Measurements from ENCODE around the gene TRAF7. TPM values are rescaled to one million over a fixed set of nuclear protein-coding genes. Genes with fewer than 3 reads are reported as not detected.
A peak's percentile ranks its signal among the peaks of the same experiment; 100 is the strongest.

Gene TRAF7
- total RNA-seq, 1 donor from 2014 or later, result 102 TPM

GRCh38 chr16:2212362-2213324 lies 57.1 kb downstream of the TRAF7 start:
- no peak for DNase-seq (ENCODE audit: extremely low read depth, low read depth, low spot score)

GRCh38 chr16:2213817-2214718 lies 58.5 kb downstream of the TRAF7 start:
- no peak for DNase-seq (ENCODE audit: extremely low read depth, low read depth, low spot score)

- DNase-seq (ENCODE audit: extremely low read depth, low read depth, low spot score), result no peak
Observed at GRCh38 chr16:2214719-2214968, 59.1 kb downstream of the TRAF7 start, which contains the start of gene PGP. TSS of gene PGP (minus strand) at chr16:2214840. CDS start at chr16:2214777, 63 bp downstream.

- no peak for DNase-seq (ENCODE audit: extremely low read depth, low read depth, low spot score)
Observed at GRCh38 chr16:2216330-2216729, 60.7 kb downstream of the TRAF7 start.

- peak; percentile 84 for DNase-seq (ENCODE audit: extremely low read depth, low read depth, low spot score)
Observed at GRCh38 chr16:2223221-2223941, 67.8 kb downstream of the TRAF7 start, which contains the start of gene E4F1. TSS of gene E4F1 (plus strand) at chr16:2223591. CDS start at chr16:2223614, 23 bp downstream.

- DNase-seq (ENCODE audit: extremely low read depth, low read depth, low spot score), result no peak
Observed at GRCh38 chr16:2223942-2224486, 68.4 kb downstream of the TRAF7 start.

GRCh38 chr16:2226245-2226793 lies 70.7 kb downstream of the TRAF7 start:
- DNase-seq (ENCODE audit: extremely low read depth, low read depth, low spot score), result no peak

- DNase-seq (ENCODE audit: extremely low read depth, low read depth, low spot score), result no peak
Observed at GRCh38 chr16:2226918-2227317, 71.3 kb downstream of the TRAF7 start.

Other genes starting within 250 kb of the TRAF7 start
- gene HS3ST6, start 237.4 kb upstream of the TRAF7 start, total RNA-seq, result not detected in 2 replicates
- 12.8 and 18.4 TPM in 2 replicates for gene MSRB1, start 212.6 kb upstream of the TRAF7 start, total RNA-seq
- gene RPL3L, start 201.1 kb upstream of the TRAF7 start, total RNA-seq, result not detected in 2 replicates
- gene NDUFB10, start 196.2 kb upstream of the TRAF7 start, total RNA-seq, result 262 and 265 TPM in 2 replicates
- 2,366 and 3,192 TPM in 2 replicates for gene RPS2, start 191.0 kb upstream of the TRAF7 start, total RNA-seq
- gene RNF151, start 188.9 kb upstream of the TRAF7 start, total RNA-seq, result not detected in 2 replicates
- 50.7 and 59.4 TPM in 2 replicates for gene TBL3, start 183.7 kb upstream of the TRAF7 start, total RNA-seq
- 0.58 TPM in 1 of 2 replicates, not detected in the other for gene NOXO1, start 174.3 kb upstream of the TRAF7 start, total RNA-seq
- 18.7 and 22.2 TPM in 2 replicates for gene GFER, start 171.6 kb upstream of the TRAF7 start, total RNA-seq
- 5.6 and 9.6 TPM in 2 replicates for gene SYNGR3, start 165.8 kb upstream of the TRAF7 start, total RNA-seq
- 60.8 and 83.9 TPM in 2 replicates for gene ZNF598, start 146.0 kb upstream of the TRAF7 start, total RNA-seq
- 0.35 and 1.0 TPM in 2 replicates for gene NPW, start 136.0 kb upstream of the TRAF7 start, total RNA-seq
- gene NHERF2, start 128.9 kb upstream of the TRAF7 start, total RNA-seq, result 49.5 and 94.2 TPM in 2 replicates
- 22.6 and 30.5 TPM in 2 replicates for gene NTHL1, start 107.9 kb upstream of the TRAF7 start, total RNA-seq
- 56.5 and 83.0 TPM in 2 replicates for gene TSC2, start 107.8 kb upstream of the TRAF7 start, total RNA-seq
- 62.4 and 147 TPM in 2 replicates for gene PKD1, start 19.9 kb upstream of the TRAF7 start, total RNA-seq
- 0.48 and 1.3 TPM in 2 replicates for gene RAB26, start 7.2 kb upstream of the TRAF7 start, total RNA-seq
- gene CASKIN1, start 40.8 kb downstream of the TRAF7 start, total RNA-seq, result 0.10 and 0.18 TPM in 2 replicates
- gene MLST8, start 49.7 kb downstream of the TRAF7 start, total RNA-seq, result 63.4 and 63.9 TPM in 2 replicates
- gene BRICD5, start 55.1 kb downstream of the TRAF7 start, total RNA-seq, result 3.5 and 3.7 TPM in 2 replicates
- 21.0 and 24.9 TPM in 2 replicates for gene PGP, start 59.1 kb downstream of the TRAF7 start, total RNA-seq
- 35.1 and 37.5 TPM in 2 replicates for gene E4F1, start 67.8 kb downstream of the TRAF7 start, total RNA-seq
- gene DNASE1L2, start 80.7 kb downstream of the TRAF7 start, total RNA-seq, result 0.10 and 0.82 TPM in 2 replicates
- gene ECI1, start 95.8 kb downstream of the TRAF7 start, total RNA-seq, result 37.2 and 37.6 TPM in 2 replicates
- 183 and 192 TPM in 2 replicates for gene RNPS1, start 112.3 kb downstream of the TRAF7 start, total RNA-seq
- 57.2 and 79.5 TPM in 2 replicates for gene ABCA3, start 184.9 kb downstream of the TRAF7 start, total RNA-seq

All from glomerular endothelial cell (primary cell).